DND-41 (cell line): Measurements from ENCODE around the gene KCNRG.

Experiments
- ATAC-seq: fragments of 200-7000 bp; cut with Tn5 transposase; 3 replicates; pipeline ENCODE4 v1.9.1; 2021; ENCODE audit warnings: low read depth; ENCODE audit not compliant: insufficient read depth
- DNase-seq: peaks from one replicate; pipeline ENCODE4 v3.0.0-alpha.2; 2020
- H2AFZ ChIP-seq: 2 replicates; pipeline ENCODE4 v1.6.0; 2012; ENCODE audit warnings: low read depth, low read length
- H3K27ac ChIP-seq: 2 replicates; pipeline ENCODE4 v1.5.1; 2012; ENCODE audit warnings: low read length, inconsistent platforms
- H3K27me3 ChIP-seq: fragments of 200-600 bp; sonication (generic); 2 replicates; pipeline ENCODE4 v1.6.0; 2012; ENCODE audit warnings: low read length, mild to moderate bottlenecking, inconsistent platforms; ENCODE audit not compliant: insufficient read depth, poor library complexity
- H3K36me3 ChIP-seq: 2 replicates; pipeline ENCODE4 v1.5.1; 2012; ENCODE audit warnings: low read length, inconsistent platforms; ENCODE audit not compliant: insufficient read depth
- H3K4me1 ChIP-seq: 2 replicates; pipeline ENCODE4 v1.5.1; 2012; ENCODE audit warnings: mild to moderate bottlenecking, low read length; ENCODE audit not compliant: insufficient read depth
- H3K4me2 ChIP-seq: 2 replicates; pipeline ENCODE4 v1.6.0; 2012; ENCODE audit warnings: mild to moderate bottlenecking, moderate library complexity, low read length, inconsistent platforms; ENCODE audit not compliant: insufficient read depth
- H3K4me3 ChIP-seq, 2 experiments: fragments of 200-600 bp in 1 of 2; shearing (Covaris generic) in 1 of 2; 2 replicates each; pipeline ENCODE4 v1.5.1; 2012 to 2016; ENCODE audit warnings: inconsistent platforms in 2 of 2, low read length in 2 of 2, mild to moderate bottlenecking in 2 of 2, low read depth in 1 of 2, moderate library complexity in 1 of 2
- H3K79me2 ChIP-seq: 2 replicates; pipeline ENCODE4 v1.6.0; 2012; ENCODE audit warnings: low read length, inconsistent platforms; ENCODE audit not compliant: insufficient read depth
- H3K9ac ChIP-seq: 2 replicates; pipeline ENCODE4 v1.6.0; 2012; ENCODE audit warnings: low read depth, mild to moderate bottlenecking, inconsistent platforms, low read length, moderate library complexity
- H3K9me3 ChIP-seq: 2 replicates; pipeline ENCODE4 v1.5.1; 2012; ENCODE audit warnings: low read length, moderate library complexity, mild to moderate bottlenecking, inconsistent platforms; ENCODE audit not compliant: insufficient read depth, severe bottlenecking
- H4K20me1 ChIP-seq: 2 replicates; pipeline ENCODE4 v1.6.0; 2012; ENCODE audit warnings: low read length; ENCODE audit not compliant: insufficient read depth
- EZH2 ChIP-seq: IDR thresholded peaks from 3 replicates; pipeline ENCODE4 v1.6.1; 2012; ENCODE audit warnings: borderline replicate concordance, low read depth, mild to moderate bottlenecking, moderate library complexity, low read length, inconsistent platforms; ENCODE audit not compliant: severe bottlenecking
- TF ChIP-seq, protein P1 (sequence below): IDR thresholded peaks from 2 replicates; pipeline ENCODE4 v1.5.1; 2012; ENCODE audit warnings: borderline replicate concordance, low read length, moderate library complexity, mild to moderate bottlenecking; ENCODE audit not compliant: poor library complexity, severe bottlenecking; ENCODE audit errors: extremely low read depth

Gene KCNRG

DNA sequence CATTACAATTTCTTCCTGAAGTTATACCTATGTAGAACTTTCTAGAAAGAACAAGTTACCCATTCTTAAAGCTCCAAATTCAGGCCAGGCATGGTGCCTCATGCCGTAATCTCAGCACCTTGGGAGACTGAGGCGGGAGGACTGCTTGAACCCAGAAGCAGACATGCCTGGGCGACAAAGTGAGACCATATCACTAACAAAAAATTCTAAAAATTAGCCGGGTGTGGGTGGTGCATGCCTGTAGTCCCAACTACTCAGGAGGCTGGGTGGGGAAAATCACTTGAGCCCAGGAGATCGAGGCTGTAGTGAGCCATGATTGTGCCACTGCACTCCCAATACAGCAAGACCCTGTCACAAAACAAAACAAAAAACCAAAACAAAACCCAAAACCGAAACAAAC, 23.0 kb downstream of the KCNRG start:
- Histone ChIP-seq H3K9ac (no peak overlapping the region), H3K4me3 (no peak overlapping the region), H3K9me3 (no peaks in the 10 kb centered on the region), H3K4me2 (no peak overlapping the region), H3K79me2 (peaks cover 6% of the 10 kb centered on the region; the same call in 1 of the 2 replicates), H2AFZ (no peak overlapping the region), H3K27me3 (no peaks in the 10 kb centered on the region), H3K27ac (no peak overlapping the region), H3K36me3 (peaks cover 33% of the 10 kb centered on the region), H3K4me1 (no peaks in the 10 kb centered on the region), H4K20me1 (no peaks in the 10 kb centered on the region)
- ATAC-seq (no peak), DNase-seq (no peak)
- TF ChIP-seq, protein P1, sequence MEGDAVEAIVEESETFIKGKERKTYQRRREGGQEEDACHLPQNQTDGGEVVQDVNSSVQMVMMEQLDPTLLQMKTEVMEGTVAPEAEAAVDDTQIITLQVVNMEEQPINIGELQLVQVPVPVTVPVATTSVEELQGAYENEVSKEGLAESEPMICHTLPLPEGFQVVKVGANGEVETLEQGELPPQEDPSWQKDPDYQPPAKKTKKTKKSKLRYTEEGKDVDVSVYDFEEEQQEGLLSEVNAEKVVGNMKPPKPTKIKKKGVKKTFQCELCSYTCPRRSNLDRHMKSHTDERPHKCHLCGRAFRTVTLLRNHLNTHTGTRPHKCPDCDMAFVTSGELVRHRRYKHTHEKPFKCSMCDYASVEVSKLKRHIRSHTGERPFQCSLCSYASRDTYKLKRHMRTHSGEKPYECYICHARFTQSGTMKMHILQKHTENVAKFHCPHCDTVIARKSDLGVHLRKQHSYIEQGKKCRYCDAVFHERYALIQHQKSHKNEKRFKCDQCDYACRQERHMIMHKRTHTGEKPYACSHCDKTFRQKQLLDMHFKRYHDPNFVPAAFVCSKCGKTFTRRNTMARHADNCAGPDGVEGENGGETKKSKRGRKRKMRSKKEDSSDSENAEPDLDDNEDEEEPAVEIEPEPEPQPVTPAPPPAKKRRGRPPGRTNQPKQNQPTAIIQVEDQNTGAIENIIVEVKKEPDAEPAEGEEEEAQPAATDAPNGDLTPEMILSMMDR = no peak
- no peak for TF ChIP-seq EZH2

DNA sequence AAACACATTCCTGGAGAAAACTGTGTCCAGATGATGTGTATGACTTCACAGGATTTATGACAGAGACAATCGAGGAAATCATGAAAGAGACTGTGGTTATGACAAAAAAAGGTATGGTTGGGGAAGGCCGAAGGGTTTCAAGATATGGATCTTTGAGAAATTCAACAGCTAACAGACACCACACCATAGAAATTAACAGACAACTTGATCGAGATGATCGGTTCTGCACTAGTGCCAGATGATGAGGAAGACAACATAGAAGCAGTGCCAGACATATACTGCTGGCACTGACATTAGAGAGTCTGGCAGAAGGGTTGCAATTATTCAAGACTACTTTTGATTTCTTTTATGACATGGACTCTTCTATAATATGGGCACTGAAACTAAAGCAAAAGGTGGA, 37.2 kb downstream of the KCNRG start:
- no peaks in the 10 kb centered on the region for H3K27me3 ChIP-seq
- no peak for TF ChIP-seq EZH2
- TF ChIP-seq, protein P1 = no peak
- peaks cover 97% of the 10 kb centered on the region for H3K79me2 ChIP-seq
- DNase-seq (no peak), ATAC-seq (no peak)
- H3K9me3 ChIP-seq = no peaks in the 10 kb centered on the region
- H3K36me3 ChIP-seq = peaks cover 88% of the 10 kb centered on the region
- peaks cover 34% of the 10 kb centered on the region for H4K20me1 ChIP-seq
- no peak overlapping the region for H2AFZ ChIP-seq
- no peak overlapping the region for H3K4me2 ChIP-seq
- no peaks in the 10 kb centered on the region for H3K4me1 ChIP-seq
- H3K9ac ChIP-seq = no peak overlapping the region
- H3K4me3 ChIP-seq = no peak overlapping the region
- no peak overlapping the region for H3K27ac ChIP-seq

DNA sequence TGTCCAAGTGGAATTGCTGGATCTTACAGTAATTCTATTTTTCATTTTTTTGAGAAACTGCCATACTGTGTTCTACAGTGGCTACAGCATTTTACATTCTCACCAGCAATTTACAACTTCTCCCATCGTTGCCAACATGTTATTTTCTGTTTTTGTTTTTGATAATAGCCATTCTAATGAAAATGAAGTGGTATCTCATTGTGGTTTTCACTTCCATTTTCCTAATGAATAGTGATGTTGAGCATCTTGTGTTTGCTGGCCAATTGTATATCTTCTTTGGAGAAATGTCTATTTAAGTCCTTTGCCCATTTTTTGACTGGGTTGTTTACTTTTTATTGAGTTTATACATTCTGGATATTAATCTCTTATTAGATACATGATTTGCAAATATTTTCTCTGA, 38.6 kb downstream of the KCNRG start:
- Histone ChIP-seq H3K9ac (no peak overlapping the region), H3K9me3 (no peaks in the 10 kb centered on the region), H3K27me3 (no peaks in the 10 kb centered on the region), H3K79me2 (peaks cover 100% of the 10 kb centered on the region), H3K4me2 (no peak overlapping the region), H4K20me1 (peaks cover 45% of the 10 kb centered on the region), H3K4me3 (no peak overlapping the region), H3K27ac (no peak overlapping the region), H2AFZ (no peak overlapping the region), H3K36me3 (peaks cover 93% of the 10 kb centered on the region), H3K4me1 (no peaks in the 10 kb centered on the region)
- DNase-seq = no peak
- TF ChIP-seq, protein P1 = no peak
- ATAC-seq = no peak

DNA sequence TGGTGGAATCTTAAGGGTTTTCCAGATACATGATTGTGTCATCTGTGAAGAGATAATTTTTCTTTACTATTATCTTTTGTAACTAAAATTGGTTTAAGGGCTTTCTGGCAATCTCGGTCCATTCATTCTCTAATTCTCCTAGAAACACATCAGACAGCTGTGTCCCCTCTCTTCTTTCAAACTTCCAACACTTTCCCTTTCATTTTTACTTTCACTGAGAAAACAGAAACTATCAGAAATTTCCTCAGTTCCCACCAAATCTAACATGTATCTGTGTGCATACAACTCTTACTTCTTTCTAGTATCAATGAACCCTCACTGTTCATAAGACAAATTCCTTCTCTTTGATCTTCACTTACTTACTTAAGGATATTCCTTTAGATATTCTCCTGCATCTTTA, 40.2 kb downstream of the KCNRG start:
- no peaks in the 10 kb centered on the region for H3K9me3 ChIP-seq
- H3K4me3 ChIP-seq = no peak overlapping the region
- no peak overlapping the region for H3K4me2 ChIP-seq
- peaks cover 93% of the 10 kb centered on the region for H3K36me3 ChIP-seq
- TF ChIP-seq, protein P1 = no peak
- TF ChIP-seq EZH2 = no peak
- H3K9ac ChIP-seq = no peak overlapping the region
- H2AFZ ChIP-seq = no peak overlapping the region
- no peaks in the 10 kb centered on the region for H3K27me3 ChIP-seq
- no peak for ATAC-seq
- no peak for DNase-seq
- H3K79me2 ChIP-seq = peaks cover 100% of the 10 kb centered on the region
- H4K20me1 ChIP-seq = peaks cover 45% of the 10 kb centered on the region
- H3K27ac ChIP-seq = no peak overlapping the region
- no peaks in the 10 kb centered on the region for H3K4me1 ChIP-seq
